BLaER1 treated with 17β-estradiol and CSF1 and Interleukin-3, amounts not matched to agents 10 nM and 100 nM (cell line): ENCODE results near the gene ACBD4.

ENCODE experiments used
- H3K27ac ChIP-seq, 11 experiments: shearing (Covaris generic); formaldehyde crosslinking; 2 replicates each; pipeline ENCODE4 v1.8.1; 2022
- H3K27me3 ChIP-seq, 11 experiments: shearing (Covaris generic); formaldehyde crosslinking; 2 replicates each; pipeline ENCODE4 v1.8.1; 2022
- H3K36me3 ChIP-seq, 11 experiments: shearing (Covaris generic); formaldehyde crosslinking; 2 replicates each; pipeline ENCODE4 v1.8.1; 2022
- H3K4me1 ChIP-seq, 10 experiments: shearing (Covaris generic); formaldehyde crosslinking; 2 replicates each; pipeline ENCODE4 v1.8.1; 2022
- H3K4me2 ChIP-seq, 11 experiments: shearing (Covaris generic); formaldehyde crosslinking; 2 replicates each; pipeline ENCODE4 v1.8.1; 2022
- H3K4me3 ChIP-seq, 10 experiments: shearing (Covaris generic); formaldehyde crosslinking; 2 replicates each; pipeline ENCODE4 v1.8.1; 2022
- H3K9ac ChIP-seq, 11 experiments: shearing (Covaris generic); formaldehyde crosslinking; 2 replicates each; pipeline ENCODE4 v1.8.1; 2022
- H3K9me3 ChIP-seq, 11 experiments: shearing (Covaris generic); formaldehyde crosslinking; replicated peaks in 1 of 11; 2 replicates each; pipeline ENCODE4 v1.8.1; 2022
- H4K20me1 ChIP-seq, 11 experiments: shearing (Covaris generic); formaldehyde crosslinking; 2 replicates each; pipeline ENCODE4 v1.8.1; 2022
- Cebpa-rat ChIP-seq, 11 experiments: shearing (Covaris generic); IDR thresholded peaks; 2 replicates each; pipeline ENCODE4 v1.8.1; 2022

Gene ACBD4

DNA sequence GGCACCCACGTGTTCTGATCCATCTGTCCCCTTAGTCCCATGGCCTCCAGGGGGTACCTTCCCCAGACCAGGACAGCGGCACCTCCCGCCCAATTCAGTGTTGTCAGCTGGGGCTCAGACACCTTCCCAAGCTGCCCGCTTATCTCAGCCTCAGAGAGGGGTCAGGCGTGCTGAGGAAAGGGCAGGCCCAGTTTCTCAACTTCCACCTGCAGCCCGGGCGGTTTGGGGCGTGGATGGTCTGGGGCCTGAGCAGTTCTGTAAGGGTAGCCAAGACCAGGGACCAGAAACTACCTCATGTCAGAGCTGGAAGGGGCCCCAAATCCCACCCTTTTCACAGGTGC lies 8.3 kb upstream of the ACBD4 start:
- Histone ChIP-seq H3K27me3 (no peaks in the 10 kb centered on the region), H3K4me1 (peaks cover 23 to 73% (median 34%) of the 10 kb centered on the region in 10 experiments), H3K4me3 (no peak overlapping the region), H3K4me2 (no peak overlapping the region; a peak in 1 of 22 replicates), H3K27ac (no peak overlapping the region), H4K20me1 (peaks cover 0 to 61% (median 7%) of the 10 kb centered on the region in 11 experiments; a peak in 9 of 22 replicates), H3K9ac (0 out of 22 replicates have a peak overlapping the region, but pooled peaks of 1 of the 11 experiments have one; percentile 0), H3K36me3 (0 out of 22 replicates have a peak, but pooled peaks cover 0 to 8% (median 0%) of the 10 kb centered on the region in 11 experiments), H3K9me3 (no peaks in the 10 kb centered on the region)
- no peak for TF ChIP-seq Cebpa-rat (IDR thresholded peaks at IDR 0.05)

DNA sequence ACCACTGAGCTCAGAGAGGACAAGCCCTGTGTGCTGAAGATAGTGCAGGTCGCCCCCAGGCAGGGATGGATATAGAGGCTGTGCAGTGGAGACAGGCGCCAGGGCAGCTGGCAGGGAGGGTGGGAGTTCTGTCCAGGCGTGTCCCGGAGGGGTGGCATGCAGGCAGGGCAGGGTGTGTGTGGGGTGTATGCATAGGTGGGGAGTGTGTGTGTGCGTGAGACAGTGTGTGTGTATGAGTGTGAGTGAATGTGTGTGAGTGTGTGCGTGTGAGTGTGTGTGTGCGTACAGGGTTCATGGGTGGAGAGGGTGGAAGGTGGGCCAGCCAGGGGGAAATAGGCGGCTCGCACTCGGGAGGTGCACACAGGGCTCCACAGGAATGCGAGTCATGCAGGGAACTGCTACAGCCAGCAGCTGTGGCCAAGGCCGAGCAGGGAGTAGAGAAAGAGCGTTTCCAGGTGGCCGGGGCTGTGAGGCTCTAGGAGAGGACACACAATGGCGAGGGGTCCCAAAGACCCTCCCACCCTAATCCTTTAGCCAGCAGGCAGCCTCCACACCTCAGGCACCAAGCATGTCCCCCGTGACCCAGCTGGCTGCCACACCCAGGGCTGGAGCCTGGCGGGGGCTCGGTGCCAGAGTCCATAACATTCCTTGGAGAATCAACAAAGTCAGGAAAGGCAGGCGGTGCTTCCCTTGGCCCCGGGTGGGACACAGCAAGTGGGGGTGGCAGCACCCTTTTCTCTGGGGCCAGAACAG lies 7.8 kb upstream of the ACBD4 start:
- Histone ChIP-seq H3K9ac (peak overlapping the region in 3 of 11 experiments; percentile 0 to 24 (median 5); a peak in 2 of 22 replicates), H3K27ac (peak overlapping the region in 1 of 11 experiments; percentile 9; a peak in 1 of 22 replicates), H3K4me1 (peaks cover 24 to 69% (median 31%) of the 10 kb centered on the region in 10 experiments), H3K9me3 (no peaks in the 10 kb centered on the region), H3K27me3 (no peaks in the 10 kb centered on the region), H3K36me3 (0 out of 22 replicates have a peak, but pooled peaks cover 0 to 8% (median 0%) of the 10 kb centered on the region in 11 experiments), H3K4me2 (peak overlapping the region in 2 of 11 experiments; percentile 13 to 16; a peak in 2 of 22 replicates), H3K4me3 (no peak overlapping the region), H4K20me1 (peaks cover 0 to 61% (median 7%) of the 10 kb centered on the region in 11 experiments; a peak in 8 of 22 replicates)
- no peak for TF ChIP-seq Cebpa-rat (IDR thresholded peaks at IDR 0.05)

DNA sequence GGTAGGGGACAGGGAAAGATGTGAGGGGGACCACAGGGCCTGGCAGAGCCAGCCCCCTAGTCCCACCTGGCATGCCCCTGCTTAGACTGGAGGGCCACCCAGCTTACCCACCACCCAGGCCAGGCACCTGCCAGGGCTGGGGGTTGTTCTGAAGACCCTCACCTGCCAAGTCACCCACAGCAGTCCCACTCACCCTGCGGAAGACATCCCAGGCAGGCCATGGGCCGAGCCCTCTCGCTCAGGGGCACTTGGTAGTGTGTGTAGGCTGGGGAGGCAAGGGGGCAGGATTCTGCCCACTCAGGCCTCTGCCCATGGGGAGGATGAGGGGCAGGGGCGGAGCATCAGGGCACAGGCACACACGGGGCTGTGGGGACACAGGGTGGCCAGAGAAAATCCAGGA lies 7.2 kb upstream of the ACBD4 start:
- Histone ChIP-seq H3K4me2 (peak overlapping the region in 1 of 11 experiments; percentile 13; a peak in 1 of 22 replicates), H4K20me1 (peaks cover 0 to 61% (median 8%) of the 10 kb centered on the region in 11 experiments; a peak in 9 of 22 replicates), H3K27ac (peak overlapping the region in 1 of 11 experiments; percentile 9; a peak in 1 of 22 replicates), H3K4me1 (peaks cover 22 to 67% (median 31%) of the 10 kb centered on the region in 10 experiments), H3K27me3 (no peaks in the 10 kb centered on the region), H3K9me3 (no peaks in the 10 kb centered on the region), H3K4me3 (no peak overlapping the region), H3K36me3 (0 out of 22 replicates have a peak, but pooled peaks cover 0 to 8% (median 0%) of the 10 kb centered on the region in 11 experiments), H3K9ac (peak overlapping the region in 2 of 11 experiments; percentile 5 to 24; a peak in 2 of 22 replicates)
- no peak for TF ChIP-seq Cebpa-rat (IDR thresholded peaks at IDR 0.05)

GRCh38 chr17:45128989-45129388 lies 6.5 kb upstream of the ACBD4 start:
- peaks cover 16 to 61% (median 25%) of the 10 kb centered on the region in 10 experiments; a peak in 19 of 20 replicates for H3K4me1 ChIP-seq
- H4K20me1 ChIP-seq: peaks cover 0 to 55% (median 8%) of the 10 kb centered on the region in 11 experiments; a peak in 9 of 22 replicates
- no peak overlapping the region for H3K4me2 ChIP-seq
- TF ChIP-seq Cebpa-rat (IDR thresholded peaks at IDR 0.05): no peak
- no peaks in the 10 kb centered on the region for H3K9me3 ChIP-seq
- H3K36me3 ChIP-seq: 0 out of 22 replicates have a peak, but pooled peaks cover 0 to 8% (median 0%) of the 10 kb centered on the region in 11 experiments
- no peak overlapping the region for H3K9ac ChIP-seq
- no peak overlapping the region for H3K4me3 ChIP-seq
- no peaks in the 10 kb centered on the region for H3K27me3 ChIP-seq
- no peak overlapping the region for H3K27ac ChIP-seq

- Histone ChIP-seq H4K20me1 (peaks cover 0 to 50% (median 8%) of the 10 kb centered on the region in 11 experiments; a peak in 9 of 22 replicates), H3K36me3 (0 out of 22 replicates have a peak, but pooled peaks cover 0 to 8% (median 0%) of the 10 kb centered on the region in 11 experiments), H3K4me2 (peak overlapping the region in 1 of 11 experiments; percentile 98; a peak in 1 of 22 replicates), H3K27me3 (no peaks in the 10 kb centered on the region), H3K4me1 (peaks cover 11 to 56% (median 20%) of the 10 kb centered on the region in 10 experiments; a peak in 19 of 20 replicates), H3K27ac (no peak overlapping the region), H3K9me3 (no peaks in the 10 kb centered on the region), H3K4me3 (no peak overlapping the region), H3K9ac (peak overlapping the region in 2 of 11 experiments; percentile 8 to 13; a peak in 1 of 22 replicates)
- TF ChIP-seq Cebpa-rat (IDR thresholded peaks at IDR 0.05): no peak
Observed at GRCh38 chr17:45129426-45129939, 6.0 kb upstream of the ACBD4 start.

- H3K9ac ChIP-seq: peak overlapping the region in 3 of 11 experiments; percentile 8 to 23 (median 15); a peak in 2 of 22 replicates
- H3K4me2 ChIP-seq: peak overlapping the region in 3 of 11 experiments; percentile 26 to 98 (median 96); a peak in 5 of 22 replicates
- H3K27ac ChIP-seq: no peak overlapping the region
- H3K36me3 ChIP-seq: 0 out of 22 replicates have a peak, but pooled peaks cover 0 to 8% (median 0%) of the 10 kb centered on the region in 11 experiments
- no peaks in the 10 kb centered on the region for H3K27me3 ChIP-seq
- peaks cover 8 to 49% (median 17%) of the 10 kb centered on the region in 10 experiments; a peak in 19 of 20 replicates for H3K4me1 ChIP-seq
- peaks cover 0 to 49% (median 8%) of the 10 kb centered on the region in 11 experiments; a peak in 9 of 22 replicates for H4K20me1 ChIP-seq
- TF ChIP-seq Cebpa-rat (IDR thresholded peaks at IDR 0.05): no peak
- no peak overlapping the region for H3K4me3 ChIP-seq
- H3K9me3 ChIP-seq: no peaks in the 10 kb centered on the region
Observed at GRCh38 chr17:45129940-45130680, 5.4 kb upstream of the ACBD4 start.

- peak overlapping the region in 6 of 10 experiments; percentile 78 to 88 (median 81); a peak in 10 of 20 replicates for H3K4me3 ChIP-seq
- no peak for TF ChIP-seq Cebpa-rat (IDR thresholded peaks at IDR 0.05)
- H3K27ac ChIP-seq: 0 out of 22 replicates have a peak overlapping the region, but pooled peaks of 1 of the 11 experiments have one; percentile 7
- peak overlapping the region in 3 of 11 experiments; percentile 80 to 86 (median 86); a peak in 3 of 22 replicates for H3K9ac ChIP-seq
- peak overlapping the region; percentile 96 to 100 (median 99) for H3K4me2 ChIP-seq
- 0 out of 22 replicates have a peak, but pooled peaks cover 0 to 8% (median 0%) of the 10 kb centered on the region in 11 experiments for H3K36me3 ChIP-seq
- peaks cover 10 to 52% (median 21%) of the 10 kb centered on the region in 10 experiments for H3K4me1 ChIP-seq
- H3K9me3 ChIP-seq: no peaks in the 10 kb centered on the region
- H4K20me1 ChIP-seq: peaks cover 0 to 49% (median 8%) of the 10 kb centered on the region in 11 experiments; a peak in 9 of 22 replicates
- H3K27me3 ChIP-seq: no peaks in the 10 kb centered on the region
Observed at GRCh38 chr17:45130681-45131615, 4.5 kb upstream of the ACBD4 start.
